ES-I3 (cell line): ENCODE data around the gene ATP8B3.

ENCODE experiments used
- H3K36me3 ChIP-seq: 2 replicates; pipeline ENCODE4 v1.6.1; 2013; ENCODE audit warnings: mild to moderate bottlenecking, low read length, control low read depth, moderate library complexity; ENCODE audit not compliant: insufficient read depth
- H3K4me1 ChIP-seq: 2 replicates; pipeline ENCODE4 v1.6.1; 2013; ENCODE audit warnings: mild to moderate bottlenecking, control low read depth, low read length; ENCODE audit not compliant: insufficient read depth
- H3K9ac ChIP-seq: 2 replicates; pipeline ENCODE4 v1.6.1; 2013; ENCODE audit warnings: low read depth, mild to moderate bottlenecking, low read length, moderate library complexity
- H3K9me3 ChIP-seq: 2 replicates; pipeline ENCODE4 v1.6.1; 2013; ENCODE audit warnings: mild to moderate bottlenecking, low read length, moderate library complexity; ENCODE audit not compliant: control insufficient read depth, insufficient read depth

ATP8B3 gene

DNA sequence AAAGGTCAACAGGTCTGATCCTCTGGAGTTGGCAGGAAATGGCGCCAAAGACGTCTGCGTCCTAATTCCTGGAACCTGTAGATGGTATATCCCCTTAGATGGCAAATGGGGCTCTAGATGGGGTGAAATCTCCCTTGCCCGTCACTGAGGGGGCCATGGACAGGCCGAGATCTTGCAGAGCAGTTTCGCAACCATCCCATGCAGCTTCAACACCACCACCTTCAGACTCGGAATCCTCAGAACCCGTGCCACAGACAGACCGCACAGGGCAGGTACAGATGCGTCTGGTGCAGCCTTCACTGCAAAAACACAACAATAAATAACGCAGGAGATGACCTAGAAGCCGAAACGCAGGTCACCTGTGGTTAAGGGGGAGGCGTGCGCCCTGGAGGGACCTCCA is 18.5 kb upstream of the ATP8B3 start:
- peaks cover 3% of the 10 kb centered on the region; the same call in 1 of the 2 replicates for H3K36me3 ChIP-seq
- H3K9ac ChIP-seq, result no peak overlapping the region
- no peaks in the 10 kb centered on the region for H3K9me3 ChIP-seq
- H3K4me1 ChIP-seq, result peaks cover 9% of the 10 kb centered on the region; the same call in 1 of the 2 replicates

GRCh38 chr19:1829958-1830357 is 17.9 kb upstream of the ATP8B3 start:
- H3K9ac ChIP-seq, result no peak overlapping the region
- no peaks in the 10 kb centered on the region for H3K9me3 ChIP-seq
- H3K4me1 ChIP-seq, result peaks cover 9% of the 10 kb centered on the region; the same call in 1 of the 2 replicates
- H3K36me3 ChIP-seq, result peaks cover 3% of the 10 kb centered on the region; the same call in 1 of the 2 replicates

- Histone ChIP-seq H3K36me3 (peaks cover 10% of the 10 kb centered on the region), H3K9me3 (no peaks in the 10 kb centered on the region), H3K9ac (no peak overlapping the region), H3K4me1 (peaks cover 9% of the 10 kb centered on the region; the same call in 1 of the 2 replicates)
Observed at GRCh38 chr19:1828279-1829238, 16.5 kb upstream of the ATP8B3 start.

GRCh38 chr19:1827566-1828278 is 15.6 kb upstream of the ATP8B3 start:
- Histone ChIP-seq H3K9me3 (no peaks in the 10 kb centered on the region), H3K36me3 (peaks cover 10% of the 10 kb centered on the region), H3K4me1 (peaks cover 9% of the 10 kb centered on the region; the same call in 1 of the 2 replicates), H3K9ac (no peak overlapping the region)

GRCh38 chr19:1826557-1827521 is 14.8 kb upstream of the ATP8B3 start:
- Histone ChIP-seq H3K4me1 (peaks cover 9% of the 10 kb centered on the region; the same call in 1 of the 2 replicates), H3K36me3 (peaks cover 10% of the 10 kb centered on the region), H3K9me3 (no peaks in the 10 kb centered on the region), H3K9ac (peak overlapping the region; percentile 40; the same call in 1 of the 2 replicates)

DNA sequence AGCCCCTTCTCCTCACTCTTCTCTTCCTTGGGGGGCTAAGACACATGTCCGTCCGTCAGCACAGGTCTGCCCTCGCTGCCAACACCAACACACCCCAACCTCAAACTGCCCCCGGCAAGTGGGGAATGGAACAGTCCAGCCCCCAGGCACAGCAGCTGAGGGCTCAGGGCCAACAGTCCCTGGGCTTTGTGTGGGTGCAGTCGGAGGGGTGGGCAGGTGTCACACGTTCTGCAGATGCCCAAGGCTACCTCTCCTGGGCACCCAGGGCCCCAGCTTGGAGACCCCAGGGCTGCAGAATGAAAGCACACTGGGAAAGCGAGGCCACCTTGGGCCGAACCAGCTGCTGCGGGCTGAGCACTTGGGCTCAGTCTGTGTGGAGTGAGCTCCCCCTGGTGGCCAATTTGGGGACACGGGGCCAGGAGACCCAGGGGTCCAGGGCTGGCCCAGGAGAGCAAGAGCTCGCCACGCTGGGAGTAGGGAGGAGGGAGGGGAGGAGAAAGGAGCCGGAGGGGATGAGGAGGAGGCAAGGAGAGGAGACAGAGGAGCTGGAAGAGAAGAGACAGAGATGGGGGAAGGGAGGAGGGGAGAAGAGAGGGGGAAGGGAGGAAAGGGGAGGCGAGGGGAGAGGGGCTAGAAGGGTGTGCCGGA is 14.0 kb upstream of the ATP8B3 start:
- Histone ChIP-seq H3K36me3 (peaks cover 10% of the 10 kb centered on the region), H3K9ac (no peak overlapping the region), H3K4me1 (peaks cover 9% of the 10 kb centered on the region; the same call in 1 of the 2 replicates), H3K9me3 (no peaks in the 10 kb centered on the region)

DNA sequence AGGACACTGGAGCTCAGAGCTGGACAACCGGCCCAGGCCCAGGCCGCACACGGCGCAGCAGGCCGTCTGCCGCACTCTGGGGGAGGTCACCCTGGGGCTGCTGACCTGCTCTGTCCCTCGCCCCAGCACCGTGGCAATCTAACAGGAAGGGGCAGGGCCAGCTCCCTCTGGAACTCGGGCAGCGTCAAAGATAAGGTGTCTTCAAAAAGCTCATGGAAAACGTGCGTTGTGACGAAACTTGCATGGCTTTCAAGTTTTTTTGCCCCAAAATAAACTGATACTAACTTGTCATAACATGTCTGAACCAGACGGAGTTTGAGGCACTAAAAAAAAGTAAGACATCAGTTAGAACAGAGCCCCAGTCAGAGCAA is 12.2 kb upstream of the ATP8B3 start:
- Histone ChIP-seq H3K9me3 (no peaks in the 10 kb centered on the region), H3K36me3 (peaks cover 7% of the 10 kb centered on the region; the same call in 1 of the 2 replicates), H3K4me1 (peaks cover 9% of the 10 kb centered on the region; the same call in 1 of the 2 replicates), H3K9ac (no peak overlapping the region)

DNA sequence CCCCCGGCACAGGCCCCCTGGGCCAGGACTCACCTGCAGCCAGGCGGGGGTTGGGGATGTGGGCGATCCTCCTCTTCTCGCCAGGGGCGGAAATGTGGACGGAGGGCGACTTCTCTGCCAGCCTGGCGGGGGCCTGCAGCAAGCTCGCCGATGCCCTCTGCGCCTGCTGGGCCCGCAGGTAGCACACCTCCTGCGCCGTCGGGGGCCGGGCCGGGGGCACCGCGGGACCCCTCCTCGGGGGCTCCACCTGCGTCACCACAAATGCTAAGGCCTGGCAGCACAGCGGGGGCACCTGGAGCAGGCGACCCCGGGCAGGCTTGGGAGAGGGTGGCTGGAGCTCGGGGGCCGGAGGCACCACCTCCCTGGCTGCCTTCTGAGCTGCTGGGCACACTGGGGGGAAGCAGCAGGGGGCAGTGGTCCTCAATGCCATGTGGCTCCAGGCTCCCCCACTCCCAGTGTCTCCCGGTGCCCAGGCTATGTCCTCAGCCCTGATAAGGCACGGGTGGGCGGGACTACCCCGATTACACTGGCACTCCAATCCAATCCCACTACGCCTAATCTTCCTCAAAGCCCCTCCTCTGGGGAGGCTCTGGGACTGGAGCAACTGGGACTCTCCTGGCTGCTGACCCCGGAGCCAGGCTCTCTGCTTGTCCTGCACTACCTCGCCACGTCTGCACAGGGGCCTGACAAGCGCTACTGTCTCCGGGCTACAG is 11.6 kb upstream of the ATP8B3 start:
- Histone ChIP-seq H3K9ac (no peak overlapping the region), H3K4me1 (peaks cover 9% of the 10 kb centered on the region; the same call in 1 of the 2 replicates), H3K9me3 (no peaks in the 10 kb centered on the region), H3K36me3 (peaks cover 7% of the 10 kb centered on the region; the same call in 1 of the 2 replicates)

GRCh38 chr19:1823020-1823419 is 10.9 kb upstream of the ATP8B3 start:
- H3K9me3 ChIP-seq, result no peaks in the 10 kb centered on the region
- peaks cover 9% of the 10 kb centered on the region; the same call in 1 of the 2 replicates for H3K4me1 ChIP-seq
- H3K36me3 ChIP-seq, result peaks cover 7% of the 10 kb centered on the region; the same call in 1 of the 2 replicates
- H3K9ac ChIP-seq, result no peak overlapping the region

DNA sequence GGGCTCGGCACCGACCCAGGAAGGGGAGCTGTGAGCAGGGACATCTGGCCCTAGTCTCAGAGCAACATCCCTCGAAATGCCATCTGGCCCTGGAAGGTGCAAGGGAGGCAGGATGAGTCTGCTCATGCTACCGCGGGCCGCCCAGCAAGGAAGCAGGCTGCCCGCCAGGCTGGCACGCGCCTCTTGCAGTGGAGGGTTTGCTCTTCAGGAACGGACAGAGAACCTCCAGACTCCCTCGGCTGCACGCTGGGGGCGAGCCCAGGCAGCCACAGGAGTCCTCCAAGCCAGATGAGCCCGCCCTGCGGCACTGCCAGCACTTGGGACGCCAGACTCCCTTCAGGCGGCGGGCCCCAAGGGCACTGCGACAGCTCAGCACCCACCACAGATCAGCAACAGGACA is 10.1 kb upstream of the ATP8B3 start:
- Histone ChIP-seq H3K9ac (no peak overlapping the region), H3K4me1 (peaks cover 6% of the 10 kb centered on the region; the same call in 1 of the 2 replicates), H3K9me3 (no peaks in the 10 kb centered on the region), H3K36me3 (peaks cover 7% of the 10 kb centered on the region; the same call in 1 of the 2 replicates)

- Histone ChIP-seq H3K9ac (no peak overlapping the region), H3K9me3 (no peaks in the 10 kb centered on the region), H3K36me3 (peaks cover 5% of the 10 kb centered on the region; the same call in 1 of the 2 replicates), H3K4me1 (no peaks in the 10 kb centered on the region)
Observed at GRCh38 chr19:1819341-1820255, 7.5 kb upstream of the ATP8B3 start.
